ENCODE results near the gene L3MBTL3. TPM values are rescaled to one million over a fixed set of nuclear protein-coding genes. Genes with fewer than 3 reads are reported as not detected.

Gene L3MBTL3
- total RNA-seq, 1 experiment from 2014 or later: 13.7 TPM

GRCh38 chr6:130138909-130139242 is 120.5 kb downstream of the L3MBTL3 start (continued):
- TF ChIP-seq, protein P1, sequence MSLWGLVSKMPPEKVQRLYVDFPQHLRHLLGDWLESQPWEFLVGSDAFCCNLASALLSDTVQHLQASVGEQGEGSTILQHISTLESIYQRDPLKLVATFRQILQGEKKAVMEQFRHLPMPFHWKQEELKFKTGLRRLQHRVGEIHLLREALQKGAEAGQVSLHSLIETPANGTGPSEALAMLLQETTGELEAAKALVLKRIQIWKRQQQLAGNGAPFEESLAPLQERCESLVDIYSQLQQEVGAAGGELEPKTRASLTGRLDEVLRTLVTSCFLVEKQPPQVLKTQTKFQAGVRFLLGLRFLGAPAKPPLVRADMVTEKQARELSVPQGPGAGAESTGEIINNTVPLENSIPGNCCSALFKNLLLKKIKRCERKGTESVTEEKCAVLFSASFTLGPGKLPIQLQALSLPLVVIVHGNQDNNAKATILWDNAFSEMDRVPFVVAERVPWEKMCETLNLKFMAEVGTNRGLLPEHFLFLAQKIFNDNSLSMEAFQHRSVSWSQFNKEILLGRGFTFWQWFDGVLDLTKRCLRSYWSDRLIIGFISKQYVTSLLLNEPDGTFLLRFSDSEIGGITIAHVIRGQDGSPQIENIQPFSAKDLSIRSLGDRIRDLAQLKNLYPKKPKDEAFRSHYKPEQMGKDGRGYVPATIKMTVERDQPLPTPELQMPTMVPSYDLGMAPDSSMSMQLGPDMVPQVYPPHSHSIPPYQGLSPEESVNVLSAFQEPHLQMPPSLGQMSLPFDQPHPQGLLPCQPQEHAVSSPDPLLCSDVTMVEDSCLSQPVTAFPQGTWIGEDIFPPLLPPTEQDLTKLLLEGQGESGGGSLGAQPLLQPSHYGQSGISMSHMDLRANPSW (CRISPR knock-in tag; conservative IDR thresholded peaks at IDR 0.05; ENCODE audit: low read depth): no peak

DNA sequence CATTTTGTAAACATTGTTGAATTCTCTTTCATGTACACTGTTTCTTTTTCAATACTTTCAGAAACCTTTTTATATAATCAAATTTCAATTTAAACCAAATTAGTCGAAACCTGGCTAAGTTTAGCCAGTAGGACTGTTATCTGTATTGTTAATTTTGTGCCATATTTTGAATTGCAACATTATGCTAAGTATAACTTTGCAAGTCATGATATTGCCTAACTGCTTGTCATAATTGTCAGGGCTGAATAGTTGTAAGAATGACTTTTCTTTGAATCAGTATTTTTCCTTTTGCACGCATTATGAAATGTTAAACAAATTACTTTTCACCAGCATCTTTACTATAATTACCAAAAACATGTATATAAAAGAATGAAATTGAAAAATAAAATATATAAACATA is 121.7 kb downstream of the L3MBTL3 start:
- POLR2A ChIA-PET: no interaction called here
- Mint-ChIP-seq H3K27me3 (ENCODE audit: low read depth) (no peaks in the 10 kb centered on the region), H3K27ac (no peak overlapping the region), H3K4me3 (no peak overlapping the region), H3K9me3 (no peaks in the 10 kb centered on the region), H3K4me1 (peaks cover 18% of the 10 kb centered on the region), H3K36me3 (peaks cover 8% of the 10 kb centered on the region)
- ATAC-seq: no peak
- no peak for DNase-seq (ENCODE audit: low spot score)
- TF ChIP-seq FOXK1 (CRISPR knock-in tag; IDR thresholded peaks at IDR 0.05) (no peak), ESRRA (CRISPR knock-in tag; IDR thresholded peaks at IDR 0.05; ENCODE audit: borderline replicate concordance) (no peak), NR2C2 (CRISPR knock-in tag; IDR thresholded peaks at IDR 0.05) (no peak), NR3C1 (CRISPR knock-in tag; conservative IDR thresholded peaks at IDR 0.05; ENCODE audit: low read depth) (no peak), ZBTB21 (CRISPR knock-in tag; IDR thresholded peaks at IDR 0.05; ENCODE audit: borderline replicate concordance) (no peak), ZNF425 (CRISPR knock-in tag; conservative IDR thresholded peaks at IDR 0.05) (no peak), ZNF263 (CRISPR knock-in tag; IDR thresholded peaks at IDR 0.05; ENCODE audit: low read depth) (no peak), ZNF317 (CRISPR knock-in tag; IDR thresholded peaks at IDR 0.05; ENCODE audit: borderline replicate concordance, low read depth) (no peak), ATF1 (CRISPR knock-in tag; IDR thresholded peaks at IDR 0.05) (no peak), SMAD3 (CRISPR knock-in tag; IDR thresholded peaks at IDR 0.05; ENCODE audit: borderline replicate concordance) (no peak), ZNF416 (CRISPR knock-in tag; IDR thresholded peaks at IDR 0.05) (no peak), ZNF232 (CRISPR knock-in tag; IDR thresholded peaks at IDR 0.05) (no peak), NR1H2 (CRISPR knock-in tag; IDR thresholded peaks at IDR 0.05) (no peak), SOX15 (CRISPR knock-in tag; IDR thresholded peaks at IDR 0.05) (no peak)
- TF ChIP-seq, protein P2, sequence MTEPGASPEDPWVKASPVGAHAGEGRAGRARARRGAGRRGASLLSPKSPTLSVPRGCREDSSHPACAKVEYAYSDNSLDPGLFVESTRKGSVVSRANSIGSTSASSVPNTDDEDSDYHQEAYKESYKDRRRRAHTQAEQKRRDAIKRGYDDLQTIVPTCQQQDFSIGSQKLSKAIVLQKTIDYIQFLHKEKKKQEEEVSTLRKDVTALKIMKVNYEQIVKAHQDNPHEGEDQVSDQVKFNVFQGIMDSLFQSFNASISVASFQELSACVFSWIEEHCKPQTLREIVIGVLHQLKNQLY (CRISPR knock-in tag; IDR thresholded peaks at IDR 0.05): no peak
- TF ChIP-seq, protein P3, sequence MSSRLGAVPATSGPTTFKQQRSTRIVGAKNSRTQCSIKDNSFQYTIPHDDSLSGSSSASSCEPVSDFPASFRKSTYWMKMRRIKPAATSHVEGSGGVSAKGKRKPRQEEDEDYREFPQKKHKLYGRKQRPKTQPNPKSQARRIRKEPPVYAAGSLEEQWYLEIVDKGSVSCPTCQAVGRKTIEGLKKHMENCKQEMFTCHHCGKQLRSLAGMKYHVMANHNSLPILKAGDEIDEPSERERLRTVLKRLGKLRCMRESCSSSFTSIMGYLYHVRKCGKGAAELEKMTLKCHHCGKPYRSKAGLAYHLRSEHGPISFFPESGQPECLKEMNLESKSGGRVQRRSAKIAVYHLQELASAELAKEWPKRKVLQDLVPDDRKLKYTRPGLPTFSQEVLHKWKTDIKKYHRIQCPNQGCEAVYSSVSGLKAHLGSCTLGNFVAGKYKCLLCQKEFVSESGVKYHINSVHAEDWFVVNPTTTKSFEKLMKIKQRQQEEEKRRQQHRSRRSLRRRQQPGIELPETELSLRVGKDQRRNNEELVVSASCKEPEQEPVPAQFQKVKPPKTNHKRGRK (CRISPR knock-in tag; IDR thresholded peaks at IDR 0.05; ENCODE audit: borderline replicate concordance): no peak
- CTCF ChIA-PET: no interaction called here

DNA sequence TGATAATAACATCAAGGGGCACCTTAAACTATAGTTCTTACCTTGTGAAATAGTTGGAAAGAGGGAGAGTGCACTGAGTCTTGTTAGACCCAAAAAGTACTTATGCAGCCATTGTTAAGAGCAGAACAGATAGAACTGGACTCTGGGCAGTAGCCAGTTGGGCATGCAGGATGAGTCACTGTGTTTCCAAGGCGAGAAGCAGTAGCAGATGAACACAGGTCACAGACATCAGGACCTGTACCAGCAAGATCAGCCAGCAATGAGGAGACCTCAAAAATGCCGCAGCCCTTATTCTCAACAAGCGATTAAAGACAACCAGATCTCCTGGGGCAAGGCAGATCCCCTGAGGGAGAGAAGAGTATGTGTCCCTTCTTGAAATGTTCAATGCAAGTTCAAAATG is 125.3 kb downstream of the L3MBTL3 start:
- H3K9me3 Mint-ChIP-seq: no peaks in the 10 kb centered on the region; the same call in 1 of the 2 replicates
- CTCF ChIA-PET: no interaction called here
- H3K4me1 Mint-ChIP-seq: peaks cover 11% of the 10 kb centered on the region
- H3K27ac Mint-ChIP-seq: no peak overlapping the region
- no peaks in the 10 kb centered on the region for H3K27me3 Mint-ChIP-seq (ENCODE audit: low read depth)
- H3K36me3 Mint-ChIP-seq: no peaks in the 10 kb centered on the region
- POLR2A ChIA-PET: no interaction called here
- ATAC-seq: no peak
- no peak for DNase-seq (ENCODE audit: low spot score)
- no peak overlapping the region for H3K4me3 Mint-ChIP-seq
- TF ChIP-seq, protein P4, sequence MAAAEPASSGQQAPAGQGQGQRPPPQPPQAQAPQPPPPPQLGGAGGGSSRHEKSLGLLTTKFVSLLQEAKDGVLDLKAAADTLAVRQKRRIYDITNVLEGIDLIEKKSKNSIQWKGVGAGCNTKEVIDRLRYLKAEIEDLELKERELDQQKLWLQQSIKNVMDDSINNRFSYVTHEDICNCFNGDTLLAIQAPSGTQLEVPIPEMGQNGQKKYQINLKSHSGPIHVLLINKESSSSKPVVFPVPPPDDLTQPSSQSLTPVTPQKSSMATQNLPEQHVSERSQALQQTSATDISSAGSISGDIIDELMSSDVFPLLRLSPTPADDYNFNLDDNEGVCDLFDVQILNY (CRISPR knock-in tag; IDR thresholded peaks at IDR 0.05): no peak
- no peak for TF ChIP-seq ATF1 (CRISPR knock-in tag; IDR thresholded peaks at IDR 0.05)
- no peak for TF ChIP-seq ZNF232 (CRISPR knock-in tag; IDR thresholded peaks at IDR 0.05)
- no peak for TF ChIP-seq ZNF671 (CRISPR knock-in tag; IDR thresholded peaks at IDR 0.05)
- TF ChIP-seq NR1H2 (CRISPR knock-in tag; IDR thresholded peaks at IDR 0.05): no peak
- TF ChIP-seq, protein P5, sequence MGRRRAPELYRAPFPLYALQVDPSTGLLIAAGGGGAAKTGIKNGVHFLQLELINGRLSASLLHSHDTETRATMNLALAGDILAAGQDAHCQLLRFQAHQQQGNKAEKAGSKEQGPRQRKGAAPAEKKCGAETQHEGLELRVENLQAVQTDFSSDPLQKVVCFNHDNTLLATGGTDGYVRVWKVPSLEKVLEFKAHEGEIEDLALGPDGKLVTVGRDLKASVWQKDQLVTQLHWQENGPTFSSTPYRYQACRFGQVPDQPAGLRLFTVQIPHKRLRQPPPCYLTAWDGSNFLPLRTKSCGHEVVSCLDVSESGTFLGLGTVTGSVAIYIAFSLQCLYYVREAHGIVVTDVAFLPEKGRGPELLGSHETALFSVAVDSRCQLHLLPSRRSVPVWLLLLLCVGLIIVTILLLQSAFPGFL (CRISPR knock-in tag; IDR thresholded peaks at IDR 0.05; ENCODE audit: borderline replicate concordance): no peak
- TF ChIP-seq, protein P6, sequence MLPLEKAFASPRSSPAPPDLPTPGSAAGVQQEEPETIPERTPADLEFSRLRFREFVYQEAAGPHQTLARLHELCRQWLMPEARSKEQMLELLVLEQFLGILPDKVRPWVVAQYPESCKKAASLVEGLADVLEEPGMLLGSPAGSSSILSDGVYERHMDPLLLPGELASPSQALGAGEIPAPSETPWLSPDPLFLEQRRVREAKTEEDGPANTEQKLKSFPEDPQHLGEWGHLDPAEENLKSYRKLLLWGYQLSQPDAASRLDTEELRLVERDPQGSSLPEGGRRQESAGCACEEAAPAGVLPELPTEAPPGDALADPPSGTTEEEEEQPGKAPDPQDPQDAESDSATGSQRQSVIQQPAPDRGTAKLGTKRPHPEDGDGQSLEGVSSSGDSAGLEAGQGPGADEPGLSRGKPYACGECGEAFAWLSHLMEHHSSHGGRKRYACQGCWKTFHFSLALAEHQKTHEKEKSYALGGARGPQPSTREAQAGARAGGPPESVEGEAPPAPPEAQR (CRISPR knock-in tag; IDR thresholded peaks at IDR 0.05): no peak
- TF ChIP-seq, protein P3 (CRISPR knock-in tag; IDR thresholded peaks at IDR 0.05; ENCODE audit: borderline replicate concordance): no peak
- TF ChIP-seq SMAD3 (CRISPR knock-in tag; IDR thresholded peaks at IDR 0.05; ENCODE audit: borderline replicate concordance): no peak
